OCI-LY3 (cell line): ENCODE data around the gene VPS13D.

Source experiments
- EZH2phosphoT487 ChIP-seq: fragments of 200-600 bp; shearing (Covaris generic); IDR thresholded peaks from 2 replicates; pipeline ENCODE4 v1.6.1; 2018; ENCODE audit warnings: antibody characterized with exemption, mixed run types, low read depth
- TF ChIP-seq, protein P1 (sequence below): fragments of 200-600, 300-600 bp; sonication (generic); IDR thresholded peaks from 2 replicates; pipeline ENCODE4 v1.5.1; 2014; ENCODE audit warnings: antibody characterized with exemption, low read length, low read depth

DNA sequence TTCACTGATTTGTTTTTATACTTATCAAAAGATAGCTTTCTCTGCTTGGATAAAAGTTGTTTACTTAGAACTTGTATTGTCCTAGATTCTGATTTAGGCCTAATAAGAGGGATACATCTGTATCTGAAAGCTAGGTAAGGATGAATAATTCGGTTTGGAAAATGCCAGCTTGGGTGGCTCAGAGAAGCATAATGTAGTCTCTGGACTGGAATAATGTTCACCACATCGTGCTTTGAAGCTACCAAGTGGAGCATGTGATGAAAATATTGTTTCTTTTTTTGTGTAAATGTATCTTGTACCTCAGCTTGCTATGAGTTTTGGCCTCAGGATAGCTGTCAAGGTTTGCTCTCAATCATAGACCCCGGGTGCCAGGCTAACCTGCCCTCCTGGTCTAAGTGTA lies 49.2 kb downstream of the VPS13D start:
- TF ChIP-seq EZH2phosphoT487 = no peak
- TF ChIP-seq, protein P1, sequence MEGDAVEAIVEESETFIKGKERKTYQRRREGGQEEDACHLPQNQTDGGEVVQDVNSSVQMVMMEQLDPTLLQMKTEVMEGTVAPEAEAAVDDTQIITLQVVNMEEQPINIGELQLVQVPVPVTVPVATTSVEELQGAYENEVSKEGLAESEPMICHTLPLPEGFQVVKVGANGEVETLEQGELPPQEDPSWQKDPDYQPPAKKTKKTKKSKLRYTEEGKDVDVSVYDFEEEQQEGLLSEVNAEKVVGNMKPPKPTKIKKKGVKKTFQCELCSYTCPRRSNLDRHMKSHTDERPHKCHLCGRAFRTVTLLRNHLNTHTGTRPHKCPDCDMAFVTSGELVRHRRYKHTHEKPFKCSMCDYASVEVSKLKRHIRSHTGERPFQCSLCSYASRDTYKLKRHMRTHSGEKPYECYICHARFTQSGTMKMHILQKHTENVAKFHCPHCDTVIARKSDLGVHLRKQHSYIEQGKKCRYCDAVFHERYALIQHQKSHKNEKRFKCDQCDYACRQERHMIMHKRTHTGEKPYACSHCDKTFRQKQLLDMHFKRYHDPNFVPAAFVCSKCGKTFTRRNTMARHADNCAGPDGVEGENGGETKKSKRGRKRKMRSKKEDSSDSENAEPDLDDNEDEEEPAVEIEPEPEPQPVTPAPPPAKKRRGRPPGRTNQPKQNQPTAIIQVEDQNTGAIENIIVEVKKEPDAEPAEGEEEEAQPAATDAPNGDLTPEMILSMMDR = no peak
